Esophagus muscularis mucosa (tissue), 4 donors: ENCODE data around the gene DCUN1D4. TPM values are rescaled to one million over a fixed set of nuclear protein-coding genes. Genes with fewer than 3 reads are reported as not detected.

Experiments
- DNase-seq: peaks from one replicate; pipeline ENCODE4 v3.0.0-alpha.2; 2017; ENCODE audit errors: extremely low spot score
- H3K27ac ChIP-seq, 4 donors: fragments of 200-600 bp; sonication (generic); replicated peaks in 1 of 4; 1 replicate in 3 of 4; 2 replicates in 1 of 4; pipeline ENCODE4 v1.5.1; 2016 to 2019; ENCODE audit warnings: mild to moderate bottlenecking in 1 of 4
- H3K27me3 ChIP-seq, 4 donors: fragments of 200-600 bp; sonication (generic); one replicate each; pipeline versions ENCODE4 v1.5.1 to v1.6.0; 2016 to 2019
- H3K36me3 ChIP-seq, 4 donors: fragments of 200-600 bp; sonication (generic); one replicate each; pipeline ENCODE4 v1.5.1; 2016 to 2019
- H3K4me1 ChIP-seq, 4 donors: fragments of 200-600 bp; sonication (generic); one replicate each; pipeline ENCODE4 v1.5.1; 2016 to 2019
- H3K4me3 ChIP-seq, 4 donors: fragments of 200-600 bp; sonication (generic); 1 replicate in 2 of 4; 2 replicates in 2 of 4; pipeline ENCODE4 v1.5.1; 2016 to 2019; ENCODE audit warnings: mild to moderate bottlenecking in 4 of 4, moderate library complexity in 1 of 4
- H3K9me3 ChIP-seq, 4 donors: fragments of 200-600 bp; sonication (generic); 1 replicate in 3 of 4; 2 replicates in 1 of 4; pipeline ENCODE4 v1.5.1; 2016 to 2019
- CTCF ChIP-seq, 3 experiments: fragments of 200-600 bp in 2 of 3; fragments of 450-650 bp in 1 of 3; sonication (generic) in 2 of 3; IDR thresholded peaks; one replicate each; pipeline ENCODE4 v1.5.1; 2017 to 2019; ENCODE audit warnings: antibody characterized with exemption in 3 of 3, mild to moderate bottlenecking in 2 of 3, moderate library complexity in 1 of 3
- EP300 ChIP-seq: sonication (generic); formaldehyde crosslinking; IDR thresholded peaks from one replicate; pipeline ENCODE4 v1.6.1; 2017; ENCODE audit warnings: antibody characterized with exemption
- POLR2A ChIP-seq: fragments of 450-650 bp; IDR thresholded peaks from one replicate; pipeline ENCODE4 v1.6.1; 2017; ENCODE audit warnings: antibody characterized with exemption, moderate library complexity, mild to moderate bottlenecking, low read depth
- POLR2AphosphoS5 ChIP-seq, 2 donors: sonication (generic); formaldehyde crosslinking; IDR thresholded peaks; one replicate each; pipeline ENCODE4 v1.6.1; 2017; ENCODE audit warnings: antibody characterized with exemption in 2 of 2
- WGBS: methylation state at CpG from one replicate; pipeline ENCODE4 v1.1.5; 2018; 5-methylcytosine and 5-hydroxymethylcytosine counted together
- intact Hi-C: fragments of 100-400 bp; cut with DNase I; formaldehyde crosslinking; loops from one replicate; pipeline ENCODE4 v1.15.1; 2023
- total RNA-seq, 4 donors: library from RNA; depleted of rRNA; stranded (reverse); fragments of >200 nt; gene quantifications; one replicate each; pipeline versions ENCODE4 v1.1.0 to v1.2.1, GENCODE V29; 2016

DCUN1D4 gene
- total RNA-seq, 4 donors from 2014 or later = 36.0 to 70.6 (median 51.9) TPM

- Histone ChIP-seq H3K27me3 (no peaks in the 10 kb centered on the region), H3K9me3 (no peaks in the 10 kb centered on the region), H3K4me3 (no peak overlapping the region), H3K27ac (no peak overlapping the region), H3K4me1 (peaks cover 0 to 28% (median 18%) of the 10 kb centered on the region in 4 donors), H3K36me3 (peaks cover 5 to 53% (median 44%) of the 10 kb centered on the region in 4 donors)
- WGBS = 100% methylated on average over 1 of the region's 1 CpG
- TF ChIP-seq EP300 = no peak
- no peak for TF ChIP-seq POLR2A
- TF ChIP-seq CTCF (IDR thresholded peaks at IDR 0.05) = no peak
- no peak for TF ChIP-seq POLR2AphosphoS5 (IDR thresholded peaks at IDR 0.05)
- intact Hi-C loops = no loop called here
- no peak for DNase-seq
Measured at GRCh38 chr4:51865717-51866116, 22.8 kb downstream of the DCUN1D4 start.

- WGBS = 71% methylated on average over 1 of the region's 7 CpGs
- Histone ChIP-seq H3K4me1 (peaks cover 0 to 24% (median 18%) of the 10 kb centered on the region in 4 donors), H3K27ac (no peak overlapping the region), H3K27me3 (no peaks in the 10 kb centered on the region), H3K9me3 (no peaks in the 10 kb centered on the region), H3K36me3 (peaks cover 5 to 63% (median 48%) of the 10 kb centered on the region in 4 donors), H3K4me3 (no peak overlapping the region)
- no peak for TF ChIP-seq CTCF (IDR thresholded peaks at IDR 0.05)
- TF ChIP-seq POLR2AphosphoS5 (IDR thresholded peaks at IDR 0.05) = no peak
- no peak for TF ChIP-seq EP300
- no peak for TF ChIP-seq POLR2A
- no peak for DNase-seq
- intact Hi-C loops = no loop called here
Measured at GRCh38 chr4:51866835-51867234, 23.9 kb downstream of the DCUN1D4 start.

- 90% methylated on average over 5 of the region's 16 CpGs for WGBS
- H3K4me1 ChIP-seq = peaks cover 0 to 24% (median 17%) of the 10 kb centered on the region in 4 donors
- H3K9me3 ChIP-seq = no peaks in the 10 kb centered on the region
- peaks cover 11 to 73% (median 59%) of the 10 kb centered on the region in 4 donors for H3K36me3 ChIP-seq
- H3K27ac ChIP-seq = no peak overlapping the region
- no peaks in the 10 kb centered on the region for H3K27me3 ChIP-seq
- intact Hi-C loops = no loop called here
- TF ChIP-seq CTCF (IDR thresholded peaks at IDR 0.05) (no peak), POLR2AphosphoS5 (IDR thresholded peaks at IDR 0.05) (no peak), EP300 (no peak), POLR2A (no peak)
- H3K4me3 ChIP-seq = no peak overlapping the region
- no peak for DNase-seq
Measured at GRCh38 chr4:51867689-51868448, 24.9 kb downstream of the DCUN1D4 start.

GRCh38 chr4:51868449-51868847, 25.5 kb downstream of the DCUN1D4 start:
- H3K9me3 ChIP-seq = no peaks in the 10 kb centered on the region
- TF ChIP-seq POLR2AphosphoS5 (IDR thresholded peaks at IDR 0.05) (no peak), POLR2A (no peak), EP300 (no peak), CTCF (IDR thresholded peaks at IDR 0.05) (no peak)
- H3K36me3 ChIP-seq = peaks cover 12 to 79% (median 64%) of the 10 kb centered on the region in 4 donors
- no peak for DNase-seq
- 92% methylated on average over 2 of the region's 2 CpGs for WGBS
- peaks cover 0 to 24% (median 17%) of the 10 kb centered on the region in 4 donors for H3K4me1 ChIP-seq
- no peak overlapping the region for H3K4me3 ChIP-seq
- H3K27ac ChIP-seq = no peak overlapping the region
- intact Hi-C loops = no loop called here
- no peaks in the 10 kb centered on the region for H3K27me3 ChIP-seq
